GM13977 (cell line): ENCODE measurements around the gene MARCHF5.

Experiments used
- DNase-seq: peaks from one replicate; pipeline ENCODE4 v3.0.0; 2012; ENCODE audit warnings: low spot score
- in situ Hi-C: fragments of 300-500 bp; cut with MboI; formaldehyde crosslinking; loops from one replicate; pipeline ENCODE4 v1.12.0; 2022; ENCODE audit warnings: low sequenced_read_pairs, low pct_unique_long_range_greater_than_20kb, mixed read lengths, inconsistent platforms; ENCODE audit not compliant: unreplicated experiment
- TF ChIP-seq, protein P1 (sequence below): IDR thresholded peaks from 2 replicates; pipeline ENCODE4 v1.5.1; 2012; ENCODE audit warnings: mild to moderate bottlenecking, control low read depth; ENCODE audit not compliant: insufficient read depth; ENCODE audit errors: extremely low read depth, missing control alignments

The MARCHF5 gene

DNA sequence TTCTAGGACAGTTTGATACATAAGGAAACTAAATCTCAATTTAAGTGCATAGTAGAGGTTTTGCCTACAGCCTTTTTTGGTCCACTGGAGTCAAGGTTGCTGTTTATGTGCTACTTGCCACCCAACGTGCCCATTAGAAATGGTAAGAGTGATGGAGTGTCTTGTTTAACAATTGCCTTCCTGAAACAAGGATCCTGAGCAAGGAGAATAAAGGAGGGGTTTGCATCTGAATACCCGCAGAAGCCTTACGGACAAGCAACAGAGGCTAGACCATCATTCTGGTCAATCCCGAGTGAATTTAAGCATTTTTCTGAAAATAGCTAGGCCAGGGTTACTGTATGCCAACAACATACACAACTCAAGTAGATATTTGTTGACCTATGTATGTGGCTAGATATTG, 63.6 kb downstream of the MARCHF5 start:
- TF ChIP-seq, protein P1, sequence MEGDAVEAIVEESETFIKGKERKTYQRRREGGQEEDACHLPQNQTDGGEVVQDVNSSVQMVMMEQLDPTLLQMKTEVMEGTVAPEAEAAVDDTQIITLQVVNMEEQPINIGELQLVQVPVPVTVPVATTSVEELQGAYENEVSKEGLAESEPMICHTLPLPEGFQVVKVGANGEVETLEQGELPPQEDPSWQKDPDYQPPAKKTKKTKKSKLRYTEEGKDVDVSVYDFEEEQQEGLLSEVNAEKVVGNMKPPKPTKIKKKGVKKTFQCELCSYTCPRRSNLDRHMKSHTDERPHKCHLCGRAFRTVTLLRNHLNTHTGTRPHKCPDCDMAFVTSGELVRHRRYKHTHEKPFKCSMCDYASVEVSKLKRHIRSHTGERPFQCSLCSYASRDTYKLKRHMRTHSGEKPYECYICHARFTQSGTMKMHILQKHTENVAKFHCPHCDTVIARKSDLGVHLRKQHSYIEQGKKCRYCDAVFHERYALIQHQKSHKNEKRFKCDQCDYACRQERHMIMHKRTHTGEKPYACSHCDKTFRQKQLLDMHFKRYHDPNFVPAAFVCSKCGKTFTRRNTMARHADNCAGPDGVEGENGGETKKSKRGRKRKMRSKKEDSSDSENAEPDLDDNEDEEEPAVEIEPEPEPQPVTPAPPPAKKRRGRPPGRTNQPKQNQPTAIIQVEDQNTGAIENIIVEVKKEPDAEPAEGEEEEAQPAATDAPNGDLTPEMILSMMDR = no peak
- in situ Hi-C loops = no loop called here
- no peak for DNase-seq

DNA sequence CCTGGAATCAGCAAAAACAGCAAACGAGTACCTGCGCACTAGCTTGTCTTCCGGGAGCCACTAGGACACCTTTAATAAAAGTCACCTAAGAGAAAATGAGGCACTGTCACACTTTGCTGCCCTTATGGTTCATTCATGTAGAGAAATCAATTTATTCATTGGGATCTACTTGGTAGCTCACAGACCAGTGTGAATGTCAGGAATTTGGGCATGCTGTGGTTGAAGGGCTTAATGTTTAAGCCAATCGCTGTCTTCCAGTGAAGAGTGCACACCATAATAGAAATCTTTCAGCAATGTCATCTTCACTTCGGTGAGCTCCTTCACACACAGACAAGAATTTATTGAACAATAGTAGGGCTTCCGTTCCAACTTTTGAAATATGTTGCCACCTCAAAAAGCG, 65.1 kb downstream of the MARCHF5 start:
- TF ChIP-seq, protein P1 = no peak
- in situ Hi-C loops = no loop called here
- no peak for DNase-seq

- in situ Hi-C loops = no loop called here
- no peak for DNase-seq
- TF ChIP-seq, protein P1 = no peak
Observed at GRCh38 chr10:92363498-92363897, 72.5 kb downstream of the MARCHF5 start.

- in situ Hi-C loops = no loop called here
- TF ChIP-seq, protein P1 = no peak
- DNase-seq = no peak
Observed at GRCh38 chr10:92366412-92367021, 75.5 kb downstream of the MARCHF5 start.

GRCh38 chr10:92377962-92378361, 87.0 kb downstream of the MARCHF5 start:
- TF ChIP-seq, protein P1 = no peak
- in situ Hi-C loops = no loop called here
- no peak for DNase-seq

- DNase-seq = no peak
- in situ Hi-C loops = no loop called here
- TF ChIP-seq, protein P1 = no peak
Observed at GRCh38 chr10:92381543-92381954, 90.6 kb downstream of the MARCHF5 start.
